ENCODE measurements around the gene SLC25A23.
A peak's percentile ranks its signal among the peaks of the same experiment; 100 is the strongest.

Gene SLC25A23

GRCh38 chr19:6484831-6485230, 25.2 kb upstream of the SLC25A23 start:
- no peak for TF ChIP-seq CTCF (IDR thresholded peaks at IDR 0.05)
- Histone ChIP-seq H2AFZ (no peak overlapping the region), H3K36me3 (ENCODE audit: control insufficient read depth, insufficient read depth, low read length) (no peaks in the 10 kb centered on the region), H3K4me1 (no peaks in the 10 kb centered on the region), H3K9me3 (ENCODE audit: control insufficient read depth, low read length) (no peaks in the 10 kb centered on the region), H3K79me2 (no peaks in the 10 kb centered on the region), H3K4me2 (ENCODE audit: low read length) (no peak overlapping the region), H3K27me3 (ENCODE audit: control insufficient read depth, insufficient read depth, low read length) (no peaks in the 10 kb centered on the region), H3K27ac (no peak overlapping the region), H3K9ac (no peak overlapping the region), H3K4me3 (ENCODE audit: low read depth, low read length) (no peak overlapping the region)

DNA sequence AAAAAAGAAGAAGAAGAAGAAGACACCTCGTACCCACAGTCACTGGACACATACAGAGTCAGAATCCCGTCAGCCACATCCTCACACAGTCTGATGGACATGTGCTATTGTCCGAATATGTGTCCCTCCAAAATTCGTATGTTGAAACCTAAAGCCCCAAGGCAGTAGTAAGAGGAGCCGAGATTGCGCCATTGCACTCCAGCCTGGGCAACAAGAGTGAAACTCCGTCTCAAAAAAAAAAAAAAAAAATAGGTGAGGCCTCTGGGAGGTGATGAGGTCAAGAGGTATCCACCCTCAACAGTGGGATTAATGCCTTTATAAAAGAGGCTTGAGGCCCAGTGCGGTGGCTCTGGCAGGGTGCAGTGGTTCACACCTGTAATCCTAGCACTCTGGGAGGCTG, 24.6 kb upstream of the SLC25A23 start:
- Histone ChIP-seq H3K4me3 (ENCODE audit: low read depth, low read length) (no peak overlapping the region), H2AFZ (no peak overlapping the region), H3K4me1 (no peaks in the 10 kb centered on the region), H3K9me3 (ENCODE audit: control insufficient read depth, low read length) (no peaks in the 10 kb centered on the region), H3K36me3 (ENCODE audit: control insufficient read depth, insufficient read depth, low read length) (no peaks in the 10 kb centered on the region), H3K9ac (no peak overlapping the region), H3K4me2 (ENCODE audit: low read length) (no peak overlapping the region), H3K27me3 (ENCODE audit: control insufficient read depth, insufficient read depth, low read length) (no peaks in the 10 kb centered on the region), H3K27ac (no peak overlapping the region), H3K79me2 (no peaks in the 10 kb centered on the region)
- TF ChIP-seq CTCF (IDR thresholded peaks at IDR 0.05): no peak

DNA sequence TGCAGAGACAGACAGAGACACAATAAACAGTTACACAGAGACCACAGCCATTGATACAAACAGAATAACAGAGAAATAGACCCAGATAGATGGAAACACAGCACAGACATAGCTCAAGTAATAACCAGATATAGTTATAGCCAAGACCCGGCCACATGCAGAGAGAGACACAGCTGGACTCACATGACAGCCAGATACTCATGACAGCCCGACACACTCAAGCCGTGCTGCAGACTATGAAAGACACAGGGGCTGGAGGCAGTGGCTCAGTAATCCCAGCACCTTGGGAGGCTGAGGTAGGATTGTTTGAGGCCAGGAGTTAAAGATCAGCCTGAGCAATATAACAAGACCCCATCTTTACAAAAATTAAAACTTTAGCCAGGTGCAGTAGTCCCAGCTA, 23.6 kb upstream of the SLC25A23 start:
- Histone ChIP-seq H3K9me3 (ENCODE audit: control insufficient read depth, low read length) (no peaks in the 10 kb centered on the region), H3K4me3 (ENCODE audit: low read depth, low read length) (no peak overlapping the region), H3K9ac (no peak overlapping the region), H3K4me1 (no peaks in the 10 kb centered on the region), H3K4me2 (ENCODE audit: low read length) (no peak overlapping the region), H3K79me2 (no peaks in the 10 kb centered on the region), H3K27ac (no peak overlapping the region), H3K27me3 (ENCODE audit: control insufficient read depth, insufficient read depth, low read length) (no peaks in the 10 kb centered on the region), H3K36me3 (ENCODE audit: control insufficient read depth, insufficient read depth, low read length) (no peaks in the 10 kb centered on the region), H2AFZ (no peak overlapping the region)
- TF ChIP-seq CTCF (IDR thresholded peaks at IDR 0.05): no peak

- Histone ChIP-seq H3K36me3 (ENCODE audit: control insufficient read depth, insufficient read depth, low read length) (no peaks in the 10 kb centered on the region), H3K27ac (no peak overlapping the region), H2AFZ (no peak overlapping the region), H3K27me3 (ENCODE audit: control insufficient read depth, insufficient read depth, low read length) (no peaks in the 10 kb centered on the region), H3K4me1 (no peaks in the 10 kb centered on the region), H3K79me2 (no peaks in the 10 kb centered on the region), H3K9ac (no peak overlapping the region), H3K4me3 (ENCODE audit: low read depth, low read length) (no peak overlapping the region), H3K4me2 (ENCODE audit: low read length) (no peak overlapping the region), H3K9me3 (ENCODE audit: control insufficient read depth, low read length) (no peaks in the 10 kb centered on the region)
- TF ChIP-seq CTCF (IDR thresholded peaks at IDR 0.05): no peak
These were observed 22.7 kb upstream of the SLC25A23 start for GRCh38 chr19:6482343-6482686.

- Histone ChIP-seq H3K9ac (no peak within 1 kb of the TSS), H2AFZ (no peak within 1 kb of the TSS), H3K36me3 (ENCODE audit: control insufficient read depth, insufficient read depth, low read length) (no peaks in the 10 kb centered on the region), H3K79me2 (no peaks in the 10 kb centered on the region), H3K9me3 (ENCODE audit: control insufficient read depth, low read length) (no peaks in the 10 kb centered on the region), H3K27ac (no peak within 1 kb of the TSS), H3K4me2 (ENCODE audit: low read length) (no peak within 1 kb of the TSS), H3K4me1 (no peaks in the 10 kb centered on the region), H3K27me3 (ENCODE audit: control insufficient read depth, insufficient read depth, low read length) (no peaks in the 10 kb centered on the region), H3K4me3 (ENCODE audit: low read depth, low read length) (no peak within 1 kb of the TSS)
- peak; percentile 30 for TF ChIP-seq CTCF (IDR thresholded peaks at IDR 0.05)
These were observed 22.1 kb upstream of the SLC25A23 start, which contains the start of gene DENND1C for GRCh38 chr19:6481541-6482342. TSS of gene DENND1C (minus strand) at chr19:6481787. CDS start at chr19:6481695, 92 bp downstream.

Measured in parathyroid adenoma (tissue), 2 donors.